ENCODE measurements around the gene GOLGA7B.

GOLGA7B gene

DNA sequence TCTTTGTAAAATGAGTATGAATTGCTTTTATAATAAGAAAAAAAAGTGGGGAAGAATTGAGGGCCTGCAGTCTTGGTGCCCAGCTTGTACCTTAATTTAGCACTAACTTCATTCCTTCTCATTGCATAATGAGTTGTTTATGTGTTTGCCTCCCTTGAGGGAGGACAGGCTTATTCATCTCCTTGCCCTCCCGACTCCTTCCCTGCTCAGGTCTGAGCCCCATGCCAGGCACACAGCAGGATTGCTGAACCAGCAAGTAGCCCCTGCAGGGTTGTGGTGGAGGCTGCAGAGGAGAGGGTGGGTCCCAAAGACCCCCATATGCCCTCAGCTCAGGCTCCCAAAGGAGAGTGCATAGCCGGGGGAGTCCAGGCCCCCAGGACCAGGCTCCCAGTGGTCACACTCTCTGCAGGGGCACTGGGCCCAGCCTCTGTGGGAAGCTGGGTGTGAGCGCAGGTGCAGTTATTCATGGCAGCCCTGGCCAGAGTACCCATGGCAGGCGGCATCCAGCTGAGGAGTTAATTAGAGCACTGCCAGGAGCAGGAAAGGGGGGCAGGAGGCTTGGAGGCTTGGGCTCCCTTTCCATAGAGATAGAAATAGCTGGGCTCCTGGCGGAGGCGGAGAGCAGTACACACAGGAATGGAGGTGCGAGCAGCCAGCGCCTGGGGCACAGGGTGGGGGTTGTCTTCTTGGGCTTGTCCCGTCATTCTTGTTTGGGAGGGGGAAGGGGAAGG, 28.2 kb upstream of the GOLGA7B start:
- no peak for DNase-seq (ENCODE audit: low read depth)
- H3K4me3 ChIP-seq (ENCODE audit: control insufficient read depth, low read depth, low read length): no peak overlapping the region
- TF ChIP-seq, protein P1, sequence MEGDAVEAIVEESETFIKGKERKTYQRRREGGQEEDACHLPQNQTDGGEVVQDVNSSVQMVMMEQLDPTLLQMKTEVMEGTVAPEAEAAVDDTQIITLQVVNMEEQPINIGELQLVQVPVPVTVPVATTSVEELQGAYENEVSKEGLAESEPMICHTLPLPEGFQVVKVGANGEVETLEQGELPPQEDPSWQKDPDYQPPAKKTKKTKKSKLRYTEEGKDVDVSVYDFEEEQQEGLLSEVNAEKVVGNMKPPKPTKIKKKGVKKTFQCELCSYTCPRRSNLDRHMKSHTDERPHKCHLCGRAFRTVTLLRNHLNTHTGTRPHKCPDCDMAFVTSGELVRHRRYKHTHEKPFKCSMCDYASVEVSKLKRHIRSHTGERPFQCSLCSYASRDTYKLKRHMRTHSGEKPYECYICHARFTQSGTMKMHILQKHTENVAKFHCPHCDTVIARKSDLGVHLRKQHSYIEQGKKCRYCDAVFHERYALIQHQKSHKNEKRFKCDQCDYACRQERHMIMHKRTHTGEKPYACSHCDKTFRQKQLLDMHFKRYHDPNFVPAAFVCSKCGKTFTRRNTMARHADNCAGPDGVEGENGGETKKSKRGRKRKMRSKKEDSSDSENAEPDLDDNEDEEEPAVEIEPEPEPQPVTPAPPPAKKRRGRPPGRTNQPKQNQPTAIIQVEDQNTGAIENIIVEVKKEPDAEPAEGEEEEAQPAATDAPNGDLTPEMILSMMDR (IDR thresholded peaks at IDR 0.05; ENCODE audit: control insufficient read depth, insufficient read depth, low read depth, low read length, missing control alignments): no peak

DNA sequence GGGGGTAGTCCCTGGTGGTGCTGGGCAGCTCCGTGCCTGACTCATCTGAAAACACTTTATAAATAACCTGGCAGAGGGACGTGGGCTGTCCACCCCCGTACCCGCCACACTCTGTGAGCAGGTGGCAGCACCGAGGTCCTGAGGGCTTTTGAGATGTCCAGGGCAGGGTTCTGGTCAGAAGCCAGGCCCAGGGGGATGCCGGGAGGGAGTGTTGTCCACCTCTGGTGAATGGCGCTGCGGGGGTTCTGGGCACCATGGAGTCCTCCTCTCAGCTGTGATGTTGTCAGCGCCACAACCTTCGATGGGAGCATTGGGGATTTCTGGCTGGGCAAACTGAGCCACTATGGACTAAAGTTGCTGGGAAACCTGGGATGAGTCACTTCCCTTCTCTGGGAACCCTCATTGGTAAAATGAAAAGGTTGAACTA, 27.4 kb upstream of the GOLGA7B start:
- TF ChIP-seq, protein P1 (IDR thresholded peaks at IDR 0.05; ENCODE audit: control insufficient read depth, insufficient read depth, low read depth, low read length, missing control alignments): no peak
- H3K4me3 ChIP-seq (ENCODE audit: control insufficient read depth, low read depth, low read length): no peak overlapping the region
- DNase-seq (ENCODE audit: low read depth): no peak

DNA sequence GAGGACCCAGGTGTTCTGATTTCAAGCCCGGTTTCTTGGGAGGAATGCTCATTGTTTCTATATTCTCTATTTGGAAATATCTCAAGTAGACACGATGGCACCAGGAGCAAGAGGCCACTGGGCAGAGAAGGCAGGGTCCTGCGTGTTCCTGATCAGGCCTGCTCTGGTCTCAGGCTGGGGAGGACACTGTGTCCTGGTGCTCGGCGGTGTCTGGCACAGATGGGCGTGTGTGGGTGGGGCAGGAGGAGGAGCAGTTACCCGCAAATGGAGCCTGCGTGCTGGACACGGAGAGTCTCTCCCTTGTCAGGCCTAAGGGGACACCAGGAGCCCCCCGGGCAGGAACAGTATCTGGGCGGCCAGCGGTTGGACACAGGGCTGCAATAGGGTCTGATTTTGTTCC, 25.9 kb upstream of the GOLGA7B start:
- no peak for DNase-seq (ENCODE audit: low read depth)
- TF ChIP-seq, protein P1 (IDR thresholded peaks at IDR 0.05; ENCODE audit: control insufficient read depth, insufficient read depth, low read depth, low read length, missing control alignments): no peak
- no peak overlapping the region for H3K4me3 ChIP-seq (ENCODE audit: control insufficient read depth, low read depth, low read length)

DNA sequence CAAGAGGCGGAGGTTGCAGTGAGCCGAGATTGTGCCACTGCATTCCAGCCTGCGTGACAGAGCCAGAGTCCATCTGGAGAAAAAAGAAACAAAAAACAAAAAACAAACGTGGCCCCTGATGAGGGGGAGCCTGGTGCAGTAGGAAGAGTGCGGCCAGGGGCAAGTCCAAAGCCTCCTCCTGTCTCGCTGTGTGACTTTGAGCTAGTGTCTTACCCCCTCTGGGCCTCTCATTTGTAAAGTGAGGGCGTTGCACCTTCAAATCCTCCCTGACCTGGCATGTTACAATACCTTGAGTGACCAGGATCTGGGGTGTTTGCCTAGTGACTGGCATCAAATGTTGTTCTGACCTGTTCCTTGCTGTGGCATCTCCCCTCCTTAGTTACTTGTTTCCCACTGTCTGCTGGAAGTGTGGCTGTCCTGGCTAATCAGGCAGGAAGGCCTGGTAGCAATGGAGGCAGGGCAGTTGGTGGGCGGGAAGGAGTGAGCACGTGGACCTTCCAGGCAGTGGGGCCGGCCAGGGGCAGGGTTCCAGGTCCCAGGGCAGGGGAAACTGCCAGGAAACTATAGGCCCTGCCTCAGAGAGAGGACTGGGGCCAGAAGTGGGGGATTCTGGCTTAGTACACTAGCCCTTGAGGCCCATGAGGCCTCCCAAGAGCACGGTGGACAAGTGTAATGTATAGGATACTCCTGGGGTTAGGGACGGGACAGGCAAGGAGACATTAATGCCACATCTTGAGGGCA, 24.5 kb upstream of the GOLGA7B start:
- DNase-seq (ENCODE audit: low read depth): no peak
- TF ChIP-seq, protein P1 (IDR thresholded peaks at IDR 0.05; ENCODE audit: control insufficient read depth, insufficient read depth, low read depth, low read length, missing control alignments): no peak
- no peak overlapping the region for H3K4me3 ChIP-seq (ENCODE audit: control insufficient read depth, low read depth, low read length)

DNA sequence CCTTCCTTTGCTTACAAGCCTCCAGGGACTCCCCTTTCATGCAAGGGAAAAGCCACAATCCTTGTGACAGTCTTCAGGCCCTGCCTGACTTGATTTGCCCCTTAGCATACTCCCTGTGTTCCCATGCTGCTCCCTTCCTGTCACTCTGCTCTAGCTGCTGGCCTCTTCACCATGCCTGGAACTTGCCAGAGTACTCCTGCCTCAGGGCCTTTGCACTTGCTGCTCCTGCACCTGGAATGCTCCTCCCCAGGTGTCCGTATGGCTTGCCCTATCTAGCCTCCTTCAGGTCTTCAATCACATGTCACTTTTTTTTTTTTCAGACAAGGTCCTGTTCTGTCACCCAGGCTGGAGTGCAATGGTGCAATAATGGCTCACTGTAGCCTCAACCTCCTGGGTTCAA, 22.8 kb upstream of the GOLGA7B start:
- TF ChIP-seq, protein P1 (IDR thresholded peaks at IDR 0.05; ENCODE audit: control insufficient read depth, insufficient read depth, low read depth, low read length, missing control alignments): no peak
- DNase-seq (ENCODE audit: low read depth): no peak
- H3K4me3 ChIP-seq (ENCODE audit: control insufficient read depth, low read depth, low read length): no peak overlapping the region

DNA sequence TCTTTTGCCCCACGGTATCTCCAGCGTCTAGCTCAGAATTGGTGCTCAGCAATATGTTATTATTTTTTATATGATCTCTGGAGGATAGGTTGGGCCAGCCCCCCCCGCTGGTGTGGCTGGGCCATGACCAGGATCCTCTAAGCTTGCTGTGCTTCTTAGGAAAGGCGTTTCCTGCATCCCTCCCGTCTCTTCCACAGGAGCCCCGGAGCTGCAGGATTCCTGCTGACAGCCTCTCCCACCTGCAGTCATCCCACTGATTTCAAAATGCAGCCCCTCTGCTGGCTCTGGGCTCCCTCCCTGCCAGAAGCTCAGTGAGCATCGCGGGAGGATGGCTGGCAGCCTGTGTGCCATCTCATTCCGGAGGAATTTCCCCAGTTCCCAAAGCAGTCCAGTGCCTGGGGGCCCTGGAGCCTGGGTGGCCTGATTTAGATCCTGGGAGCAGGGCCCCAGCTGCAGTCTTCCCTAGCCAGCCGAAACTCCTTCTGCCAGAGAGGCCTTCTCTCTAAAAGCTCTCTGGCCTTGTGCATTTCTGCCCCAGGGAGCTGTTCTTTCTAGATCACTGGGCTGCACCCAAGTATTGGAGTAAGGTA, 21.8 kb upstream of the GOLGA7B start:
- no peak for DNase-seq (ENCODE audit: low read depth)
- TF ChIP-seq, protein P1 (IDR thresholded peaks at IDR 0.05; ENCODE audit: control insufficient read depth, insufficient read depth, low read depth, low read length, missing control alignments): no peak
- no peak overlapping the region for H3K4me3 ChIP-seq (ENCODE audit: control insufficient read depth, low read depth, low read length)

Measured in AG09309 (cell line).